ENCODE results near the gene PDE10A.
"Not testable (repeated sequence)": the region's sequence is repeated elsewhere in the genome, so short reads cannot be mapped to it uniquely, and the experiment has no call there.

DNA sequence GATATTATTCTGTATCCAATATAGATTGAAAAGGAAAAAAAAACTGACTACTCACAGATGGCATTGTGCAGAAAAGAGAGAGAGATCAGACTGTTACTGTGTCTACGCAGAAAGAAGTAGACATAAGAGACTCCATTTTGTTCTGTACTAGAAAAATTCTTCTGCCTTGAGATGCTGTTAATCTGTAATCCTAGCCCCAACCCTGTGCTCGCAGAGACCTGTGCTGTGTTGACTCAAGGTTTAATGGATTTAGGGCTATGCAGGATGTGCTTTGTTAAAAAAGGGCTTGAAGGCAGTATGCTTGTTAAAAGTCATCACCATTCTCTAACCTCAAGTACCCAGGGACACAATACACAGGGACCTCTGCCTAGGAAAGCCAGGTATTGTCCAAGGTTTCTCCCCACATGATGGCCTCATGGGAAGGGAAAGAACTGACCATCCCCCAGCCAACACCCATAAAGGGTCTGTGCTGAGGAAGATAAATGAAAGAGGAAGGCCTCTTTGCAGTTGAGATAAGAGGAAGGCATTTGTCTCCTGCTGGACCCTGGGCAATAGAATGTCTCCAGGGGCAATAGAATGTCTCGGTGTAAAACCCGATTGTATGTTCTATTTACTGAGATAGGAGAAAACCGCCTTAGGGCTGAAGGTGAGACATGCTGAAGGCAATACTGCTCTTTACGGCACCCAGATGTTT lies 162.7 kb downstream of the PDE10A start:
- TF ChIP-seq POLR2A (IDR thresholded peaks at IDR 0.05) = not testable (repeated sequence)
- TF ChIP-seq, protein P1, sequence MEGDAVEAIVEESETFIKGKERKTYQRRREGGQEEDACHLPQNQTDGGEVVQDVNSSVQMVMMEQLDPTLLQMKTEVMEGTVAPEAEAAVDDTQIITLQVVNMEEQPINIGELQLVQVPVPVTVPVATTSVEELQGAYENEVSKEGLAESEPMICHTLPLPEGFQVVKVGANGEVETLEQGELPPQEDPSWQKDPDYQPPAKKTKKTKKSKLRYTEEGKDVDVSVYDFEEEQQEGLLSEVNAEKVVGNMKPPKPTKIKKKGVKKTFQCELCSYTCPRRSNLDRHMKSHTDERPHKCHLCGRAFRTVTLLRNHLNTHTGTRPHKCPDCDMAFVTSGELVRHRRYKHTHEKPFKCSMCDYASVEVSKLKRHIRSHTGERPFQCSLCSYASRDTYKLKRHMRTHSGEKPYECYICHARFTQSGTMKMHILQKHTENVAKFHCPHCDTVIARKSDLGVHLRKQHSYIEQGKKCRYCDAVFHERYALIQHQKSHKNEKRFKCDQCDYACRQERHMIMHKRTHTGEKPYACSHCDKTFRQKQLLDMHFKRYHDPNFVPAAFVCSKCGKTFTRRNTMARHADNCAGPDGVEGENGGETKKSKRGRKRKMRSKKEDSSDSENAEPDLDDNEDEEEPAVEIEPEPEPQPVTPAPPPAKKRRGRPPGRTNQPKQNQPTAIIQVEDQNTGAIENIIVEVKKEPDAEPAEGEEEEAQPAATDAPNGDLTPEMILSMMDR (IDR thresholded peaks at IDR 0.05) = not testable (repeated sequence)

Data from ovary (tissue), 3 donors.